HG03342 (cell line): ENCODE measurements around the gene RAD51B.
"Not testable (repeated sequence)": the region's sequence is repeated elsewhere in the genome, so short reads cannot be mapped to it uniquely, and the experiment has no call there.

Experiments used
- ATAC-seq: cut with Tn5 transposase; IDR thresholded peaks from one replicate; pipeline ENCODE4 v1.9.1; 2021; ENCODE audit warnings: mild to moderate bottlenecking, moderate library complexity; ENCODE audit not compliant: unreplicated experiment

The RAD51B gene

DNA sequence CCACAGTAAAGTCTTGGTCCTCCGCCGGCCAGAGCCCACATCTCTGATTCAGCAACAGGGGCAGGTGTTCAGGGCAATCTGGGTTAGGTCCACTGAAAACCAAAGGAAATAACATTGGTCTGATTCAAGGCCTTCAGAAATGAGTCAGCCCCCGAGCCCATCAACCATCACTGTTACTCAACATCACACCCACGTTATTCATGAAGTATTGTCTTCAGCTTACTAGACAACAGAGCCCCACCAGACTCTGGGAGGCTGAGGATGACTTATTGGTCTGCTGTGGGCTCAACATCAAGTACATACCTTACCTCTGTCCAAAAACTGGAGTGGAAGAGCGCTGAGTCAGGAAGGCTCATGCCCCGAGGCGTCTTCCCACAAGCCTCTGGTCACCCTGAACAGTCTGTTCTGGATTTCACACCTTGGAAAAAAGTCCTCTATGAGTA is 875.8 kb downstream of the RAD51B start:
- peak; percentile 89 for ATAC-seq

DNA sequence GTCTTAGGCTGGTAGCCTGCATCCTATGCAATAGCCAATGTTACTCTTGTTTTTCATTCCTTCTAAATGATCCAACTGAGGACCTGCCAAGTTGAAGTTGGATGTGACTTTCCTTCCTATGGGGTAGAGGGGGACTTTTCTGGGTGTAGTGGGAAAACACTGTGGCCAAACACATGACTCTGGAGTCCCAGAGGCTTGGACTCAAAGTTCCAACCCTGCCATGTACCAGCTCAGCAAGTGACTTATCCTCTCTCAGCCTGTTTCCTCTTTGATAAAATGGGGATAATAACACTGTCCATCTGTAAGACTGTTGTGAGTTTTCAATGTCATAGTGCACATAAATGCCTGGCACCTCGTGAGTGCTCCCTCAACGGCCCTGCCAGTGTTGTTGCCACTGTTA is 876.3 kb downstream of the RAD51B start:
- no peak for ATAC-seq

DNA sequence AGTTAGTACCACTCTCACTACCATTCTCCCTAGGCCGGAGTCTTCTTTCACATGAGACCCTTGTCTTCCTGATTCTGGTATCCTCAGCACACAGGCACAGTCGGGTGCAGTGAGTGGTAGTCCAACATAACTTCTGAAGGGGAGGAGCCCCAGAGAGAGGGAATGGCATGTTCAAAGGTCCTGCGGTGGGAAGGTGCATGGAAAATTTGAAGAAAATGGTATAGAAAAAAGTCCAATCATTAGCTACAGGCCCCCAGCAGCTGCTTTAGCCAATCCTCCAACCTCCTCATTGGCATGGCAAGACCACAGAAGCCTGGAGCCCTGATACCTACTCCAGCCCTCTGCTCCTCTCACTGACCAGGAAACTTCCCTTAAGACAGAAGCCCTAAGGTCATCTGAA is 876.7 kb downstream of the RAD51B start:
- ATAC-seq: no peak

DNA sequence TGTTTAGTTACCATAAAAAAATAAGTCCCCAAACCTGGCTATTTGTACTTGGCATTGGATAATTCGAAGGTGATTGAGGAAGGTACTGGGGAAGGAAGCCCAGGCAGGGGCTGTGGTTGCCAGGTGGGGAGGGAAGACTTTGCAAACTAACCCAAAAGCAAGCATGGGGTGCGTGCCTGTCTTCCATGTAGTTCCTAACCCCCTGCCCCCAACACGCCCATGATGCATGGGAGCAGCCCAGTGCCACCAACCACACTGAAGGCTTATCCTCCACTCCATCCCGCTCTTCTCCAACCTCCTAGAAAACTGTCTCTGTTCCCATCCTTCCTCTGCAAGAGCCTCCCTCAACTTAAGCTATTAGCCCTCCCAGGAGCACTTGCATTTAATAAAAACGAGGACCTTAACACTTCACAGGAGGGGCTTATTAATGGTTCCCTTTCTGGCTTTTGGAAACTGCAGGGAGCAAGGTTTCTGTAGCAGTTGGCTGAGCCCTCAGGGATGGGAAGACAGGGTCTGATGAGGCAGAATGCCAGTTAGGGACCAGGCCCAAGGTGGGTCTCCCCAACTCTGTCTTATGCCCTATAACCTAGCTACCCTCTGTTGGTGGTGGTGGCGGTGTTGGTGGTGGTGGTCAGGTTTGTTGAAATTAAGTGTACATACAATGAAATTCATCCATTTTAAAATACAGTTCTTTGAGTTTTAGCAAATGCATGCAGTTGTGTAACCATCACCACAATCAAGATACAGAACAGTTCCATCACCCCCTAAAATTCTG is 877.3 kb downstream of the RAD51B start:
- ATAC-seq: no peak

DNA sequence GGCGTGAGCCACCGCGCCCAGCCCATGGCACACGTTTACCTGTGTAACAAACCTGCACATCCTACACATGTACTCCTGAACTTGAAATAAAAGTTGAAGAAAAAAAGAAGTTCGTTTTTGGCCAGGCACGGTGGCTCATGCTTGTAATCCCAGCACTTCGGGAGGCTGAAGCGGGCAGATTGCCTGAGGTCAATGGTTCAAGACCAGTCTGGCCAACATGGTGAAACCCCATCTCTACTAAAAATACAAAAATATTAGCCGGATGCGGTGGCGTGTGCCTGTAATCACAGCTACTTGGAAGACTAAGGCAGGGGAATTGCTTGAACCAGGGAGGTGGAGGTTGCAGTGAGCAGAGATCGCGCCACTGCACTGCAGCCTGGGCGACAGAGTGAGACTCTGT is 879.2 kb downstream of the RAD51B start:
- not testable (repeated sequence) for ATAC-seq

DNA sequence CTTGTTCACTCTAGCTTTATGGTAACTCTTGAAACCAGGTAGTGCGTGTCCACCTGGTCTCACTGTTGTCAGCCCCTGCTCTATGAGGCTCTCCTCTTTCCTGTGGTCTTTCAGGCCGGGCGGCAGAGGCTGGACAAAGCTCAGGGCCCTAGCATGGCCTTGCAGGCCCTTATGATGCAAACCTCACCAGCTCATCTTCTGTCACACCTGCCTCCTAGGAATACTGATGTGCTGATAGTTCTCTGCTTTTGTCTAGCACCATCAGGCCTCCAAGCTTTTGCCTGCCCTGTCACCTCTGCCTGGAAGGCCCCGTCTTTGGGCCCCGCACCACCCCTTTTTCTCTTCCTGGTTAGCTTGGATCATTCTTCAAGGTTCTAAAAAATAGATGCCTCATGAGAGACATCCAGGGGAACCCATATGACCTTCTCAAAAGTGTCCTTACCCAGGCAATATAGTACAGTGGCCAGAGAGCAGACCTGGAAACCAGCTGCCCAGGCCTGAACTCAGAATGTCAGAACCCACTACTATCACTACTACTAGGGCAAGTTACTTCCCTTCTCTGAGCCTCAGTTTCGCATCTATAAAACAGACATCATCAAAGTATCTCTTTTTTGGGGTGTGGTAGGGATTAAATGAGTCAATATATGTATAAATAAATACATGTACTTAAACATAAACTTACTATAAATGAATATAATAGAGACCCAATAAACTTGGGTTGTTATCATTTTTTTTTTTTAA is 881.6 kb downstream of the RAD51B start:
- no peak for ATAC-seq

DNA sequence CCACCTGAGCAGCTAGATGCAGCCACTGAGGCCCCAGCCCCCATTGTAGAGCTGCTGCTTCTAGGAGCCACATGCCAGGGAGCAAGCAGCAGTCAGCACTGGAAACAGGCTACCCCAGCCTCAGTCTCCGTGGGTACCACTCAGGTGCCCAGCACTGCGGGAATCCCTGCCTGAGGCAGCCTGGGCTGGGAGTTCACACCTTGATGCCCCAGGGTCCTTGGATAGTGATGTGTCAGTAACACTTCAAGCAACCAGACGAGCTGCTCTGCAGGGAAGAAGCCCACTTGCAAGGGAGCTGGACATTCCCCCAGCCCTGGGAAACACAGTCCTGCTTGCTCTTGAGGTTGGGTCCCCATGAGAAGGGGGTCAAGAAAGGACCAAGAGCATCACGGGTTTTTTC is 882.6 kb downstream of the RAD51B start:
- ATAC-seq: no peak

DNA sequence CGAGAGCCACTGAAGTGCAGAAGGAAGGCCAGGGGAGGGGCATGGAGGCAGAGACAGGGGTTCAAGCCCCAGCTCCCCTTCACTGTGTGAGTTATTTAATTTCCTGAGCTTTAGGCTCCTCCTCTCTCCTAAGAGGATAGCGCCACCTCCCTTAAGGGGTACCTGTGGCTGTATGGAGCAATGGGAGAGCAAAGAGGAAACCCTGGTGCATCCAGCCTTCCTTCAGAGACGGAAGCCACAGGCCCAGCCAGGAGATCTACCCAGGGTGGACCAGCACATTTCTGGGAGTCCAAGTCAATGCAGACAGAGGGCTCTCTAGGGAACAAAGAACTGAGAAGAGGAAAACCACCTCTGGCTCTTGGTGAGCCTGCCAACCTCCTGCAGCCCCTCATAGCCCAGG is 883.0 kb downstream of the RAD51B start:
- no peak for ATAC-seq

DNA sequence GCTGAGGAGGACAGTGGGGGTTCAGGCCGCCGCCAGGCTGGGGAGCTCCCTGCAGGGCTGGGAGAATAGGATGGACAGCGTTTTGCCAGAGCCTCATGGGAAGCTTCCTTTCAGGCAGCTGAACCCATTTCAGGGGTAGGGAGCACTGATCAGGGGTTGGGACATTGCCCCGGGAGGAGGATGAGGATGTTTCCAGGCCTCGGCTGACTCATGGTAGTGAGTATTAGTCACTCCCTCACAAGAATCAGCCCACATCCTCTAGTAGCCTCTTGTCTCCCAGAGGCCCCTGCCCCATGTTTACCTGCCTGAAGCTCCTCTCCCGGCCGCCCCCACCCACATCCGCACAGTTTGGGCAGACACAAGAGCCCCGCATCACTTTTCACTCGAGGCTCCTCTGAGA is 883.5 kb downstream of the RAD51B start:
- ATAC-seq: no peak

DNA sequence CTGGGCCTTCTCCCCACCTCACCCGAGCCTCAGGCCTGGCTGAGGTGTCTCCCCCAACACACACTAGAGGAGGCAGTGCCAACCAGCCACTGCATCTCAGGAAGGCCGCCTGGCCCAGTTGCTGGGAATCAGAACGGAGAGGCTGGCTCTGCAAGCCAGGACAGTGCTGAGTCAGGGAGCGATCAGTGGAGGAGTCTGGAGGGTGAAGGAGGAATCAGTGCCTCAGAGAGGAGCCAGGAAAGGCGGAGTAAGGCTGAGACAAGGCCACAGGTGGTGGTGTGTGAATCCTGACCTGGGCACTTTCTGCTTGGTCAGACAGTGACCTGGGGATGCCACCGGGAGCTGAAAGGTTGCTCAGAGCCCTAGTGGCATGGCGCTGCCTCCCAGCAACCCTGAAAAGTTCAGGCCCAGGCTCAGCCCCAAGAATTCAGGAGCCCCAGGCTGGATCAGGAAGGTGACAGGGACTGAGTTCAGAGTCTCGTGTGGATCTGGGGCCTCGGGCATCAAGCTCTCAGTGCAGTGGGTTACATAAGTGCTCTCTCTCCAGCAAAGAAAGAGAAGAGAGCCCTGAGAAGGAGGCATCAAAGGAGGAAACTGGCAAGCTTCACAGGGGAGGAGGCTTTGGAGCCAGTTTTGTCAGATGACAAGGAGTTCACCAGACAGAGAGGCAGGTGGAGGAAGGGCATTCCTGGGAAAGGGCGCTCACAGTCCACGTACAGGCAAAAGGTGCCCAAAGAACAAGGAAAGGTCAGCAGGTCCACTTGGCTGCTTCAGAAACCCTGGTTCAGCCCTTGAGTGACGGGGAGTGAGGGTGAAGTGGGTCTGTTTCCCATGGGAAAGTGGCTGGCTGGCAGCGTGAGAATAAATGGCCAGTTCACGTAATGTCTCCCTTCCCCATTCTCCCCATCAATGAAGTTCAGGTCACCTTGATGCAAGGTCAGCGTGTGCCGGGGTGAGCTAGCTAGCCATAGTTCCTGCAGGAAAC is 885.4 kb downstream of the RAD51B start:
- no peak for ATAC-seq

DNA sequence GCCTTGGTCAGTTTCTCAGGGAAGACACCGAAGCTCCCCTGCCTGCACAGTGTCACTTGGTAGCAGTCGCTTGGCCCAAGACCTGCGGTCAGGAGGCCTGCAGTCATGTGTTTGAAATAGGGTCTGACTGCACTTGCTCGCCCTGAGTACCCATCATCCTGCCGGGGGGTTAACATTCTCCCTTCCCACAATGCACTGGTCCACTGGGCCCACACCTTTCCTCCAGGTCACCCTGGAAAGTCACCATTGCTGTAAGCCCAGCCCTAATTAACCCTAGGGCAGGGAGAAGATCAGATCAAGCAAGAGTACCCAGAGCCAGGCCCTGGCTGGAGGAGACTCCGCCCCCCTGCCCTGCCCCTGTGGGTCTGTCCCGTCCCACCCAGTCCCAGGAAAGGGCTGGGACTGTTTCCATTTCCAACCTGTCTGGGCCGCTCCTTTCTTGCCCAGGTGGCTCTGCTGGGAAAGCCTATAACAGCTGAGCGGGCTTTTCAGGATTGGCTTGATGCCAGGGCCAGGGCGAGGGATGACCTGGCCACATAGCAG is 886.2 kb downstream of the RAD51B start:
- no peak for ATAC-seq

DNA sequence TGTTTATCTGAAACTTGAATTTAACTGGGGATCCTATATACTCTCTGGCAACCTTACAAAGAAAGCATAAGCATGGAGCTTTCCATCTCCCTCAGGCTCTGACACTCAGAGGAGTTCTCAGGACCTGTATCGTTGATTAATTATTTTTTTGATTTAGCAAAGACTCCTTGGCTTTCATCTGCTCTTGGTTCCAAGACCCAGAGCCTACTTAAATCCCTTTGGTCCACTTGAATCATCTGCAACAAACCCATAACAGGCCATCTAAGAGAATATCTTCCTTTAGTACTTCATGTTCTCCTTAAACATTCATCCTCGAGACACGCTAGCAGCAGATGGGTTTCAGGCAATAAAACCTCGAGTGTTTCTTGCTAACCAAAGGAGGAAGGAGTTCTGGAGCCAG is 887.9 kb downstream of the RAD51B start:
- no peak for ATAC-seq

DNA sequence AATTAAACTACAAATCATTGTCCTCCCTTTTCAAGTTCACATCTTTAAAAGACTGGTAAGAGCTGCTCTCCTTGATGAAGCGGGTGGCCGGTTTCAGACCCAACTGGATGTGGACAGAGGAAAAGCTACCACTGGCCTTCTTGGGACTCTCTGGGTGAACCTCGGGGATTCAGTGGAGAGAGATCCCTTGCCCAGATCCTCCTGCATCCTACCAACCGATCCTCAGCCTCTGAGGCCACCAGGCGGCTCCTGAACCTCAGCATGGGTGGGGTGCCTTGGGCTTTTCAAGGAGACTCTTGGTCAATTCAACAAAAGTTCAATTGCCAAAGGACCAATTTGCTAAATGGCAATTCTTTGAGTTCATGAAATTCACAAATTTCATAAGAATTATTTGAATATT is 888.8 kb downstream of the RAD51B start:
- no peak for ATAC-seq

DNA sequence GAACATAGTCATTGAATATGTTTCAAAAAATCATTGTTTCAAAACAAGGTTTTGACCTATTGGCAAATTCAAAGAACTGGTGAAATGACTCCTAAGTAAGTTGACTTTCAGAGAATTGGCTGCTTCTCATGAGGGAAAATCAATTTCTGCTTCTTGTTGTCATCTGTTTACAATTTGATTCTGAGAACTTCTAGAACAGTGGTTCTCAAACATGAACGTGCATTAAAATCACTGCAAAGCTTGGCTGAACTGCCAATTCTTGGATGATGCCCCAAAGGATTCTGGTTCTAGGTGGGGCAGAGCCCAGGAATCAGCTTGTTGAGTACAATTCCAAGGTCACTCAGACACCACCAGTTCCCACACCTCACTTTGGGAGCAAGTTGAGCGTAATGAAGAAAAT is 889.4 kb downstream of the RAD51B start:
- no peak for ATAC-seq

DNA sequence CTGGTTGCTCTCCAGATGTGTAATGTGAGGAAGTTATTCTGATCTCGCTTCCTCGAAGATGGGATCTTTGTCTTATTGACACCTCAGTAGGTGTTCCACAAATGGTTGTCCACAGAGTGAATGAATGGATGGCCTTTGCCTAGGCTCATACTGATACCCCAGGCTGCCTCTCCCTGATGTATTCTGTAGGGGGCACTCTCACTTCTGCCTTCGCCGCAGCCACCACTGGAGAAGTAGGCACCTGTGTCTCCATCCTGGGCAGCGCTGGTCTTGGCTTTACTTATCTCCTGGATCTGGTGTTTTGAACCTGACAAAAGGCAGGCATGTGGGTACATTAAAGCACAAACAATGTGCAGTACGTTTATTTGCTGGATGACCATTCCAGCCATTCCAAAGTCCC is 891.2 kb downstream of the RAD51B start:
- no peak for ATAC-seq

DNA sequence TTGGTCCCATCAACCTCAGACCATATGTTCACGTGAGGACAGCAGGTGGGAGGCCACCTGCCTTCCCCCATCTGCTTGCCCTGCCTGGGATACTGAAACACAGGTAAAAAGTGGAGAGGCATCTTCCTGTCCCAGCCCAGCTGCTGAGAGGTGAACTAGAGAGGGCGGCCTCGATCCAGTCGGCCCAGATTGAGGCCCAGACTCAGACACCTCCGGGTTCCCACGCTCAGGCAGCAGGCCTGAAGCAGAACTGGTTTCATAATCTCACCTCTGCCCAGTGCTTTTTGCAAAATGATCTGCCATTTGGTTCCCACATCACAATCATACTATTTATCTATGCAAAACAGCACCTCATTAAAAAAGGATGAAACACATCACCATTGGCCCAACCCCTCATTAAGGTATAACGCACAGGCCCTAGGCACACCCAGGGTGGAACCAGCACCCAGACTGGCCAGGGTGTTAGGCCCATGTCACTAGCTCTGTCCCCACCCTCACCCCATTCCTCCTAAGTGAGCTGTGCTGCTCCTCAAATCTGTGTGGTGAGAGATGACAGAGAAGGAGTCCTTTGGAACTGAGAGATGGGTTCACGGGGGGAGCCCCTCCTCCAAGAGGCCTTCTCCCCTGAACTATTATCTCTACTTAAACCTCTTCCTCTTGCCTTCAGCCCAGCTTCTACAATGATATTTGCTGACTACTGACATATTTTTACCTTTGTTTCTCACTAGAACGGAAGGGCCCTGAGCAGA is 892.2 kb downstream of the RAD51B start:
- ATAC-seq: no peak

DNA sequence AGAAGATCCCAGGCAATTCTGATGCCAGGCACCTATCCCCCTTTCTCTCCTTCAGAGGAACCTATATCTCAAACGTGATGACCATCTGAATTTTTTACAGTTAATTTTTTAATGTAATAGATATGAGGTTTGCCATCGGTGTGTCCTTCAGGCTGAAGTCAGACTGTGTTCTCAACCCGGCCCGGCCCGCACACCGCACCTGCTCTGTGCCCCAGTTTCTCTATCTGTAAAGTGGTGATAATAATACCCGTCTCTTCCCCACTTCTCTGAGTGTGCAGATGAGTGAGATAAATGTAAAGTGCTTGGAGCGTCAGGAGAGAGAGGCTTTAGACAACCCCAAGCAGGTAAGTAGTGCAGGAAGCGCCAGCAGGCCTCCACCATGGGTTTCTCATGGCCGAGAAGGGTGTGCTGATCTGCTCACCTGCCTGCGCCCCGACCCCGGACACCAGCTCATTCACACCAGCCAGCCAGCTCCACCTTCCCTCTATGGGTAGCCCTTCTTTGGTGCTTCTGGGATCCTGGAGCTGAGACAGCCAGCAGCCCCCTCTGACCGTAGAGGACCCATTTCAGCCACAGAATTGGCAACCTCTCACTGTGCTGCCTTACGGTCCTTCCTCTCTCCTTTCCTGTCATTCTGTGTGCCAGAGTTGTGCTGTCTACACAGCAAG is 893.3 kb downstream of the RAD51B start:
- ATAC-seq: no peak

DNA sequence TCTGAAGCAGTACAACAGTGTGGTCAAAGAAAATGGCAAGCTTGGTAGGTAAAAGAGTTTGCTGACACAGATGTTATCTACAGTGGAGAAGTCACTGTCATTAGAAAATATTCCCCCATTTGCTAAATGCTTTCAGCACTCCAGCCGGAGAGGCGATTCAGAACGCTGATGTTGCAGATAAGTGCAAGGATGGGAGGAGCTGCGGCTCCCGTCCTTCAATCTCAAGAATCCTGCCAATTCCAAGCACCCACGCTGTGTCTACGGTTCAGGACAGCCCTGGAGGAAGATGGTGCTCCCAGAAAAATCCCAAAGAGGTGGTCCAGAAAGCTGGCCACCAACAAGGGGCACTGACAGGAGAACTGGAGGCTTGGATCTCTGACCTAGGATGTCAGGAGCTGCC is 894.2 kb downstream of the RAD51B start:
- no peak for ATAC-seq

DNA sequence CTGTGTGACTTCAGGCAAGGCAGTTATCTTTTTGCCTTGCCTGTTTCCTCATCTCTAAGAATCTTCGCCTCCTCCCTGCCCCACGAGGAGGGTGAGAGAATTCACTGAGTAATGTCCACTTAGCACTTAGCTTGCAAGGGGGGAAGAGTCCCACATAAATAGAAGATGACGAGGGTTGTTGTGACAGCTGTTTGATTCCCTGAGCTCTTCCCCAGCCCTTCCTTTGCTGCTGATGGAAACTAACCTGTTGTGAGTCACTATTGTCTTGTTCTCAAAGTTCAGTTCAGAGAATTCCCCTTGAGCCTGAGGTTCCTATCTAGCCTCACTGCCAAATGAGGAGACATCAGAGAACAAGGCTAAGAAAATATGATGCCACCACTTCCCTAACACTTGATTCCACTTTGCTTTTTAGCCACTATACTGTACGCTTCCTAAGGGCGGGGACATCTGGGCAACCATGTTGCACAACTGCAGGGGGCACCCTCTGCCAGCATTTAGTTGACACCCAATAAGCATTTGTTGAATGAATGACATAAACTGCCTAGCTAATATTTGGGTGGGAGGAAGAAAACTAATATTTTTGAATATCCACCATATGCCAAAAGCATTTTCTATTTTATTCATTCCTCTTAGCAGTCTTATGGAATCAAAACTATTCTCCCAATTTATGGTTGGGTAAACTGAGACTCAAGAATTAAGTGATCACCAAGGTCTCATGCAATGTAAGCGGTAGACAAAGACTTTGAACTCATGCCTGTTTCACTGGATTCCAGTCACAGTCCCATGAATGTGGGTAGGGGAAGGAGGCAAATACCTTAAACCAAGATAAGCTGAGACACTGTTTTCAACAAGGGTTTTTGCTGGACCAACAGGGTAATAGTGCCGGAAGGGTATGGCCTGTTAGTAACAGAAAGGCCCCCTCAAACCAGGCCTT is 895.7 kb downstream of the RAD51B start:
- no peak for ATAC-seq
